NCI-H69 (cell line): ENCODE data around the gene LYRM1.

ENCODE experiments used
- DNase-seq: peaks from one replicate; lab custom pipeline; 2025; lab: John Stamatoyannopoulos, UW

LYRM1 gene

DNA sequence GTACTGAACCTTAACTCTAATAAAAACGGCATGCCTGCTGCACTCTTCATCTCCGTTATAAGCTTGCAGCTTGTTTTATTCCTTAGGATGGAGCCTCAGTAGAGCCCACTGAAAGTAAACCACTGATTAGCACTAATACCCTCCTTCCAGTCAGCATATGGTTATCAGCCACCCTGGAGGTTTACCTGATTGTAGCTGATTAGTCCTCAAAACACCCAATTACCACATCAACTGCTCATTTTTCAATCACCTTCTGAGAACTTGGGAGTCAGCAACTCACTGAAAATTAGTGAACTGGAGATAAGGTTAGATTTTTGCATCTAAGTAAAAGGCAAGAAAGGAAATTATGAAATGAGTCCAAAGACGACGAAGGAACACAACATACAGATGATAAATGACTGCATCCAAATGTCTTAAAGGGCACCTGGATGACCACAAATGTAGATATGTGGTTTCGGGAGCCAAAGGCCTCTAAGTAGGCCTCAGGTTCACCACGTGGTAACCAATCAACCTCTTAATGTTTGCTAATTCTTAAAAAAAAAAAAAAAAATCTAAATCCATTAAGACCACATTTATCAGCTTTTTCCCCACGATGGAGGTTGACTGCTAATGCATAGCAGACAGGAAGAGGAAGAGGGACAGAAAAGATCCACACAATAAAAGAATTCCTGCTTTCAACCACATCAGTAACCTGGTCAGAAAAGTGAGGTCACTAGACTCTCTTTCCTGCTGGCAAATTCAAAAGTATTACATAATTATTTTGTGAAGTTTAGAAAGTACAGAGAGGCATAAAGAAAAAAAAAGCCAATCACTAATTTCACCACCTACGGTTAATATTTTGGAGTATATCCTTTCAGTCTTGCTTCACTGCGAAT lies 28.4 kb upstream of the LYRM1 start:
- DNase-seq: no peak

DNA sequence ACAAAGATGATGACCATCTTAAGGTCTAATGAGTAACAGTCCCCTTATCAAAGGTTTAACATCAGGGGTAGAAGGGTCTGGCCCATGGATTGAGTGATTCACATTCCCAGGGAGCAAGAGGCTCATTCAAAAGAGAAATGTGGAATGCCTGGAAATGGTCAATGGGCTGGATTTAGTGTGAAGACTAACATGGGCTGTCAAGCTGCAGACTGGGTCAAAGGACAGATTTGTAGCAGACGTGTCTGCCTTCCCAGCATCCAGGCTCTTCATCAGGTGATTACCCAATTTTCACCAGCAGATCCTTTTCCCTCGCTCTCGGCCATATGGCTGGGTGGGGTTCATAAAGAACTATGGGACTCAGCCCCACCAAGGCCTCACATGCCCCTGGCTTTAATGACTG lies 27.2 kb upstream of the LYRM1 start:
- no peak for DNase-seq

DNA sequence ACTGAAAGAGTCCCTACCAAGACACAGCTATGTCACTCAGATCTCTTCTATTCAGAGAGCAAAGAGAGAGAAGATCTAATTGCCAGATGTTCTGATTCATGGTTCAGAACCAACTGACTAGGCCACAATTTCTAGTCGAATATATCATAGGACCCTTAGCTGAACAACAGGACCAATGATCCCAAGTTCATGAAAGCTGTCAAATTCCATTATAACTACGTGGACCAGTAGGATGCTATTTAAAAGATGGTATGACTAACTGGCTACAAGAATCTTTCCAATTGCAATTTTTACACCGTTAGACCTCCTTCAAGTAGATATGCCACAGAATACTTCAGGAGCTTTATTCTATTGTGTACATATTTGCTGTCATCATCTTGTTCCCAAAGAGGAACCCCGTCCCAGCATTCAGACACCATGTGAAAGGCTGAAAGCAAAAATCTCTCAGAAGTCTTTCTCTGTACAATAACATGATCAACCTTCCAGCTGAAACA lies 26.4 kb upstream of the LYRM1 start:
- no peak for DNase-seq

DNA sequence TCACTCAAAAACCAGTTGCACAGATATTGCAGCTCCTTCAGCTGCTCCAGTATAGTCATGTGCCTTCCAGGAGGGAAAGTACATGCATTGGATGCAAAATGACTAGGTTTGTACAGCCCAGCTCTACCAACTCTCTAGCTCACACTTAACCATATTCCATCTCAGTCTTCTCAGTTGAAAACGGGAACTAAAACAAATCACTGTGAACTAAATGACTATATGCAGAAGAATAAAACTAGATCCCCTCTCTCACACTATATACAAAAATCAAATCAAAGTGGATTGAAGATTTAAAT lies 25.3 kb upstream of the LYRM1 start:
- no peak for DNase-seq

GRCh38 chr16:20878682-20879147 lies 21.9 kb upstream of the LYRM1 start:
- DNase-seq: no peak

GRCh38 chr16:20879175-20880040 lies 21.2 kb upstream of the LYRM1 start:
- DNase-seq: no peak

DNA sequence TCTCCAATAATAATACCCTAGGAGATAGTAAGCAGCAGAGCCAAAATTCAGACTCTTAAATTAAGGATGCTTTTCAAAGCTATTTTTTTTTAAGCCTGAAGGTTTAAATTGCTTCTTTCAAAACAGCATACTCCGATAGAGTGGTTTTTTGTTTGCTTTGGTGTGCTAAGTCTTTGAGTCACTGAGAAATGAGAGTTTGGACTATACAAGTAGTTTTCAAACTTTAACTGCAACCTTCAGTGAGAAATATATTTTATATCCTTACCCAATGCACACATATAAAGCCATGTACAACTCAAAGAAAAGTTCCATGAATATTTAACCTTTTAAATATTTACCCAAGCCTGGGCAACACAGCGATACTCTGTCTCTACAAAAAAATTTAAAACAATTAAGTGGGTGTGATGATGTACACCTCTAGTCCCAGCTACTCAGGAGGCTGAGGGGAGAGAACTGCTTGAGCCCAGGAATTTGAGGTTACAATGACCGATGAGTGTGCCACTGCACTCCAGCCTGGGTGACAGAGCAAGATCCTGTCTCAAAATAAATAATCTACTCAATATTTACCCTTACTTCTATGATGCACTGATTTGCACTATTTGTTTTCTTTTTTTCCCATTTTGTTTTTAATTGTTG lies 19.6 kb upstream of the LYRM1 start:
- DNase-seq: no peak

GRCh38 chr16:20881503-20881878 lies 19.1 kb upstream of the LYRM1 start:
- no peak for DNase-seq

DNA sequence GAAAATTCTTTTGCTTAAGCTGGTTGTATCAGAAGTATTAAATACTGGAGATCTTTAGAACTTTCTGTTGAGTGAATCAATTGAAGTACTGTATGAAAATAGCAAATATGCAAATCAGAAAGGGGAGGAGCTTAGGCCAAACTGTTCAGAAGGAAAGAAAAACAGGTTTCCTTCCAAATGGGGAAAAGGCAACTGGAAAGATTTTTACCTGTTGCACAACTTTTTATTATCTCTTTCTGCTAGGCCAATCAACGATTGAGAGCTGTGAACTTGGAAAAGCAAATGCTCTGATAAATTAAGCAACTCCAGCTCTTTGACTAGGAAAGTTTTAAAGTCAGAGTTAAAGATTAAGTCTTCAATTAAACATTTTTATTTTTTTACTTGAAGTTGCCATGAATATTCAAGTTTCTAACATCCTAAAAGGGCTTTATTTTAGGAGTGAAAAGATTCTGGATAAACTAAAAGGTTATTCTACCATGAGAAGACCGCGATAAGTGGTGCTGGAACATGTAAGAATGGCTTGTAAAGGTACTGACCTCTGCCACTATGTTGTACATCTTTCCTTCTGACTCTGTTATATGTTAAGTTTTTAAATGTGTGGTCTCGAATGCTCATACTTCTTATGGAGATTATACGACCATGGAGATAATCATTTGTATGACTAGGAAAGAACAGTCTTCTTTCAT lies 16.9 kb upstream of the LYRM1 start:
- DNase-seq: no peak

GRCh38 chr16:20884240-20884556 lies 16.4 kb upstream of the LYRM1 start:
- no peak for DNase-seq

DNA sequence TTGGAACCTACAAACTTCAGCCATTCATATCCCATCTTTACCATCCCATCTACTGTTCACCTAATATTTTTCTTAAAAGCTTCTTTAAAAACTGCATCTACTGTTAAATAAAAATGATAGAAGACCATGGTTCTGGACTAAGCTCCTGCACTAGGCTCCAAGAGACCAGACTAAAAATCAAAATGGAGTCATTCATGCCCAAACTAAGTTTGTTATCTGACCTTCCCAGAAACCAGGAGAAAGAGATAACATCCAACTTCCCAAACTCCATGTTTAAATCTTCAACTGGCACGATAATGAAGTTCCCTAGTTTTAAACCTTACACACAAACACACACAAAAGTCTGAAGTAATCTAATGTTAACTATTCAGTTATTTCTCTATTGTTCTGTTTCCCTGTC lies 14.3 kb upstream of the LYRM1 start:
- no peak for DNase-seq

GRCh38 chr16:20887207-20887606 lies 13.4 kb upstream of the LYRM1 start:
- DNase-seq: no peak

GRCh38 chr16:20889625-20890275 lies 10.8 kb upstream of the LYRM1 start:
- DNase-seq: no peak

- no peak for DNase-seq
Observed at GRCh38 chr16:20894388-20894787, 6.2 kb upstream of the LYRM1 start.

DNA sequence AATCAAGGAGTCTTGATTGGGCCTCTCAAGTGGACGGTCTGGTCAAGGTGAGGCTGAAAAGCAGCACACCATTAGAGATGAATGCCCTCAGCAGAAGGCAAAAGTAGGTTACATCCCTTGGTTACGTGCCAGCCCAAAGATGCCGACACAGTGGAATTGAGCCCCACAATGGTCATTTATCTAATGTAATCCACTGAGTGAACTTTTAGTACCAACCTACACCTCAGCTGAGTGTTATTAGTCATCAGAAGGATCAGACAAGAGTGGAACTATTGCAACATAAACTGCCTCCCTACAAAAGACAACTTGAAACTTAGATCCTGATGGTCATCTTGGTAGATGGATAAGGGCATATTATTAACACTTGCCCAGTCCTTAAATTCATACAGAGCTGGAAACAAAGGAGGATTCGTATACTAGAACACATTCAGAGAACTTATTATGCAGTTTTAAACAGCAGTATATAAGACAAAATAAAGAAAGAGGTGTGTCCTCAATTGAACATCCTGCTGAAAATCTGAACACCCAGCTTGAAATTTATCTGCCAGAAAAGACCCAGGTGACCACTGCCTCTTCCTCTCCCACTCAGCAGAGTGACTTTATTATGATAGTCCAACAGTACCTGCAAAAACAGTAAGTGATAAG lies 3.2 kb upstream of the LYRM1 start:
- no peak for DNase-seq

DNA sequence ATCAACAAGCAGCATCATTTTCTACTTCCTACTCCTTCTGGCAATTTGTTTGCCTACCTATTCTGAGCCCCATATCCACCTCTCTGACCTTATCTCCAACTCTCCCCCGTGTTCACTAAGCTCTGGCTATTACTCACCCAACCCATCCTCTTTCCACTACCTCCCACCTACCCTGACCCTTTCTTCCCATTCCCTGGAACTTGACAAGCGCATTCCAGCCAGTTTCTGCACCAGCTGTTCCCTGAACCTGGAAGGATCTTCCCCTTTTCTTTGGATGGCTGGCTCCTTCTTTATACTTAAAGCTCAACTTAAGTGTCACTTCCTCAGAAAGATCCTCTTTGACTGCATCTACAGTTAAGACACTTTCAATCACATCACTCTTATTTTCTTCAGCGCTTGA lies 2.6 kb upstream of the LYRM1 start:
- no peak for DNase-seq

GRCh38 chr16:20899071-20899470 lies 1.5 kb upstream of the LYRM1 start:
- no peak for DNase-seq

GRCh38 chr16:20899477-20900298 lies 883 bp upstream of the LYRM1 start:
- peak; percentile 59 for DNase-seq

- DNase-seq: peak; percentile 61
Observed at GRCh38 chr16:20901068-20901435, 481 bp downstream of the LYRM1 start.

DNA sequence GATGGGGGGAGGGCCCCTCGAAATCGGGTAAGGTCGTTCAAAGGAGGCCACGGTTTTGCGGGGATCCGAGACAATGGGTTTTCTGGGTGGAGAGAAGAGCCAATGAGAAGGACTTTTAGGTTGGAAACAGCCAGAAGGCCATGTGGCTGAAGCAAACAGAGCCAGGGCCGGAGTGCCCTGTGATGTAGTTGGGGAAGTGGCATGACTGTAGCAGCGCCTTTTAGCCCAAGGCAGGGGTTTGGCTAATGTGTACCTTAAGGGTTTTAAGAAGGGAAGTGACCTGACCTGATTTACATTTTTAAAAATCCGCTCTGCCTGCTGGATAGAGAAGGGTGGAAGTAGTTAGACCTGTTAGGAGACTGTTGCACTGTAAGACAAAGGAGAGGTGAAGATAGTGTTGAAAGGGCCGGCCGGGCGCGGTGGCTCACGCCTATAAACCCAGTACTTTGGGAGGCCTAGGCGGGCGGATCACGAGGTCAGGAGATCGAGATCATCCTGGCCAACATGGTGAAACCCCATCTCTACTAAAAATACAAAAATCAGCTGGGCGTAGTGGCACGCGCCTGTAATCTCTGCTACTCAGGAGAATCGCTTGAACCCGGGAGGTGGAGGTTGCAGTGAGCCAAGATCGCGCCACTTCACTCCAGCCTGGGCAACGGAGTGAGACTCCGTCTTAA lies 1.0 kb downstream of the LYRM1 start:
- peak; percentile 64 for DNase-seq
